IPS-NIHi7 (cell line): ENCODE results near the gene CNDP1.
"Not testable (repeated sequence)": the region's sequence is repeated elsewhere in the genome, so short reads cannot be mapped to it uniquely, and the experiment has no call there.

ENCODE experiments used
- DNase-seq: peaks from one replicate; pipeline ENCODE4 v3.0.0; 2012; ENCODE audit warnings: mixed read lengths; ENCODE audit errors: extremely low spot score

Gene CNDP1

GRCh38 chr18:74544898-74545297 lies 10.6 kb downstream of the CNDP1 start:
- DNase-seq: no peak

- no peak for DNase-seq
These were observed 11.7 kb downstream of the CNDP1 start for GRCh38 chr18:74546007-74546406.

GRCh38 chr18:74546751-74547530 lies 12.6 kb downstream of the CNDP1 start:
- no peak for DNase-seq

- DNase-seq: no peak
These were observed 13.6 kb downstream of the CNDP1 start for GRCh38 chr18:74547860-74548259.

GRCh38 chr18:74549591-74550104 lies 15.3 kb downstream of the CNDP1 start:
- DNase-seq: no peak

GRCh38 chr18:74550886-74551285 lies 16.6 kb downstream of the CNDP1 start:
- DNase-seq: no peak

- no peak for DNase-seq
These were observed 17.2 kb downstream of the CNDP1 start for GRCh38 chr18:74551452-74551851.

GRCh38 chr18:74551936-74552555 lies 17.7 kb downstream of the CNDP1 start:
- DNase-seq: peak; percentile 93

GRCh38 chr18:74556126-74556525 lies 21.8 kb downstream of the CNDP1 start:
- DNase-seq: no peak

GRCh38 chr18:74558096-74558495 lies 23.8 kb downstream of the CNDP1 start:
- DNase-seq: no peak

- DNase-seq: no peak
These were observed 27.9 kb downstream of the CNDP1 start for GRCh38 chr18:74562131-74562730.

- DNase-seq: no peak
These were observed 28.5 kb downstream of the CNDP1 start for GRCh38 chr18:74562775-74563174.

GRCh38 chr18:74563999-74564398 lies 29.7 kb downstream of the CNDP1 start:
- no peak for DNase-seq

GRCh38 chr18:74565164-74565563 lies 30.9 kb downstream of the CNDP1 start:
- DNase-seq: not testable (repeated sequence)

GRCh38 chr18:74565993-74566392 lies 31.7 kb downstream of the CNDP1 start:
- DNase-seq: not testable (repeated sequence)

GRCh38 chr18:74567822-74568221 lies 33.5 kb downstream of the CNDP1 start:
- no peak for DNase-seq

GRCh38 chr18:74569401-74569800 lies 35.1 kb downstream of the CNDP1 start:
- no peak for DNase-seq

- no peak for DNase-seq
These were observed 36.0 kb downstream of the CNDP1 start for GRCh38 chr18:74570266-74570665.

GRCh38 chr18:74571895-74572680 lies 37.8 kb downstream of the CNDP1 start:
- DNase-seq: no peak

- DNase-seq: no peak
These were observed 38.8 kb downstream of the CNDP1 start for GRCh38 chr18:74573053-74573452.

GRCh38 chr18:74574916-74575315 lies 40.6 kb downstream of the CNDP1 start:
- DNase-seq: no peak

GRCh38 chr18:74577019-74577418 lies 42.7 kb downstream of the CNDP1 start:
- no peak for DNase-seq
